HS-5 (cell line): ENCODE results near the gene PLSCR4.

Experiments used
- DNase-seq: peaks from one replicate; pipeline ENCODE4 v3.0.0-alpha.2; 2012; ENCODE audit warnings: low read depth

The PLSCR4 gene

DNA sequence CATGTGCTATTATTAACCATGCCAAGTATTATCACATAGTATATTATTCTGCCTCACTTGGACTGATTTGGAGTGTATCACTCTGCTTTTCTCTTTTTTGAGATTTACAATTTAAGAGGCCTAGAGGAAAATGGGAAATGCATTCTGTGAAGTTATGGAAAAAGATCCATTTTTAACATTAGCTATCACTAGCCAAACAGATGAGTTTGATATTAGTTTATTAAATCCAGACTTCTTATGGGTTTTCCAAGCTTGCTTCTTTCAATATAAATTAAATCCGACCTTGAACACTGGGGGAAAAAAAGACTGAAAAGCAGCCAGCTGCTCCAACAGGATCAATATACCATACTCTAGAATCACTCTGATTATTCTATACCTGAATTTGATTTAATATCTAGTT is 59.9 kb downstream of the PLSCR4 start:
- DNase-seq = no peak

DNA sequence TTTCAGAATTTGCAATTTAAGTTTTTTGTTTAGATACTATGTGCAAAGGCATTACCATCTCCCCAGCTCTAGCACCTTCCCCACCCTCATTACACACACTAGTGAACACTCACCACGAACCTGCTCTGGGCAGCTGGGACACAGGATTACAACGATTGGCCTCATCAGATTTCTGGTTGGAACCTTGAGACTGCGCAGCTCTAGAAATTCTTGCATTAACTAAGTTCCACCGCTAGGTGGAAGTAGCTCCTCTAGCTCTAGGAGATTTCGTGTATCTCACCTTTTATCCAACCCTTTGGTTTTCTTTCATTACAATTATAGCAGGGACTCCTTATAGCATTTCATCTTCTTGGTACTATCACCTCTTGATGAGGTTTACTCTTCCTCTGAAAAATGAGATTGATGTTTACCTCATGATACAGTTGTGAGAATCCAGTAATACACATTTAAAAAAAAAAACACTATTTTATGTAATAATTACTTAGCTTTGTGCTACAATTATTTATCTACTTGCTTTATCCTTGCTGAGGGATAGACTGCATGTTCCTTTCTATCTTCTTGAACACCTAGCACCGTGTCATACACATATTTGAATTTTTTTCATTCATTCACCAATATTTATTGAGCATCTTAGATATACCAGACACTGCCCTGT is 61.3 kb downstream of the PLSCR4 start:
- peak; percentile 49 for DNase-seq

DNA sequence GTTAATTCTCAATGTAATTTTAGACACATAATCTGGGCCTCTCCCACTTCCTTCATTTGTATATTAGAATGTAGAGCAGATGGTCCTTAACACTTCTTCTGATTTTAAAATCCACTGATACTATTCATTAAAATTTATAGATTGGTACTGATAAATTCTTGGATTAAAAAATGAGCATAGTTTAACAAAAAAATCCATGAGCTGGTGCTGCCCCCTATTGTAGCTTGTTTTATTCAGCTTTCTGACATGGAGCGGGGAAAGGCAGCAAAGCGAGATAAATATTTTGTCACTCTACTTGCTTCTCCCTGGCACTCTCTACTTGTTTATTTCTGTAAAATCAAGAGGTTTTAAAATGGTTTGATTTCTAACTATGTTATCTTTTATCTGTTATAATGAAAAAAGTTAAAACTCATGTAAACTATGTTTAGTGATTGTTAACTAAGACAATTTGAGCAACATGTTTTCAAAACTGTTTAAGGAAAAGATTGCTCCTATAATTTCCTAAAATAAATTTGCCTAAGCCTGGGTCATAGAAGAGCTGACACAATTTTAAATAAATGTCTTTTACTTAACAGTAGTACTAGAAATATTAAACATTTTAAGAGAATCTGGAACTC is 63.5 kb downstream of the PLSCR4 start:
- DNase-seq = peak; percentile 19

DNA sequence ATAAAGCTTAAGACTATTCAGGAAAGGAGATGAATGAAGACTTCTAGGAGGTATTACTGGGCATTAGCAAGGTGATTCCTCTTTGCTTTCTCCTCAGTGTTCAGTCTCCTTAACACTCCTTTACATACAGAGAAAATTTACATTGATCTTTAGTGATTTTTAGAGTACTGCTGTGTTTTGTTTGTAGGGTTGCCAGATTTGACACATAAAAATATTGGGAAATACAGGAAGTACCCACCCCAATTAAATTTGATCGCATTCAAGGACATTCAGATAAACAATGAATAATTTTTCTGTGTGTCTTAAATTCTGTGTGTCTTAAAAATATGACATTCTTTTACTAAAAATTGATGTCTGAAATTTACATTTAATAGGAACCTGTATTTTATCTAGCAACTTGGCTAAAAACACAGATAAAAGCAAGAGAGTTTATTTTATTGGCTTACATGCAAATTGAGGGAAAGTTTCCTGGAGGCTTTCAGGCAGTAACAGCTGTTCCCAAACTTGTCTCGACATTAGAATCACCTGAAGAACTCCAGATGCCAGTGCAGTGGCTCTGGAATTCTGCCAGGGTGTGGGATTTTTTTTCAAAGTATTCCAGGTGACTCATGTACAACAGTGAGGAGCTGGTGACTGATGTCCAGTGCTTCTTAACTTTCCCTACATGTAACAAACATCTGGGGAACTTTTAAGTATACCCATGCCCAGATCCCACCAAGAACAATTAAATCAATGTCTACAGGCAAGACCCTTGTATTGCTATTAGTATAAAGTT is 66.5 kb downstream of the PLSCR4 start:
- no peak for DNase-seq

DNA sequence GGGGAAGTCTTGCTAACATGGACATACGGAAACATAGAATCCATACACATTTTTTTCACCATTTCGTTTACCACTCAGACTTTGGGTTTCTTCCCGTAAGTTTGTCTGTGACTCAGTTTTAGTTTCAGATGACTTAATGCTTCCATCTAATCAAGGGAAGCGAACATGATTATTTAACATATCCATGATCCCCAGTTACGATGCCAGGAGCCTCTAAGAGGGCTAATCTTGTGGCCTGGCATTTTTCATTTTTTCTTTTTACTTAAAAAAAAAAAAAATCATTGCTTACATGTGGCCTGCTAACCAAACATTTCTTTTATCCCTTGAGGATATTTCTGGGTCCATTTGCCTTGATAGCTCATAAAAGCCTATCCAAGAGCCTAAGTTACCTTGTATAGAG is 69.7 kb downstream of the PLSCR4 start:
- no peak for DNase-seq

DNA sequence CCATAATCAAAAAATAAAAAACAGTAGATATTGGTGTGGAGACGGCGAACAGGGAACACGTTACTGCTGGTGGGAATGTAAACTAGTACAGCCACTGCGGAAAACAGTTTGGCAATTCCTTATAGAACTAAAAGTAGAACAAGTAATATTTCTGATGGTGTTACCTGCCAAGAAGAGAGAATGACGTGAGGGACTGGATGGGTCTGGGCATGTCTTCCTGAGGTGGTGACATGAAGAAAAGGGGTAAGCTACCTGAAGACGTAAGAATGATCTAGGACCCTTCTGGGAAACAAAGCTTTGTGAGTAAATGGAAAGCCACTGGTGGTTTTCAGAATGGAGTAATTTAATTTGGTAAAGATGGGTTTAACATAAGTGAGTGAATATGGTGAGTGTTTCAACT is 70.5 kb downstream of the PLSCR4 start:
- no peak for DNase-seq

DNA sequence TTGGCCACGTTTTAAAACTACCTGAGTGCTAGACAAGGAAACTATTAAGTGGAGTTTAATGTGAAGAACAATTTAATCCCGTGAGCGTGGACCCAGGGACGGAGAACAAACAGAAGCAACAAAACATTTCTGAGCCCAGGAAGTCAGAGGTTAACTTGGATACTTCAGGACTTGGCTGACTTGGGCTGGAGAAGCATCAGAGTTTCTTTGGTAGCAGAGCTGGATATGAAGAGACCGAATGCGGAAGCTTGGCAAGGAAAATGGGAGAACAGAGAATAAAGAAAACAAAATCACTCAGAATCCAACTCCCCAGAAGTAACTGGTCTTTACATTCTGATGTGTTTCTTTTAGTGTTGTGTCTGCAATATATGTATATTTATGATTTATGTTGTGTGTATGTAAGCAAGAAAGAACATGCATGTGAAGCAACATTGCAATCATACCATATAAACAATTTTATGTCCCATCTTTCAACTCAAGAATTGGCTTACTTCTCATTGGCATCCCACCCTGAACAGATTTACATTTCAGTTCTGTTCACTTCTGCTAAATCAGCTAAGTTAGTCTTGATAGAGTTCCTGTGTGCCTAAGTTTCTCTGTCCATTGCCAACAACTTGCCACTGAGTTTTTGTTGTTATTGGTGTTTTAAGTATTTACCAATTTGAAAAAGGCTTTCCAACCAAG is 72.8 kb downstream of the PLSCR4 start:
- DNase-seq = no peak

DNA sequence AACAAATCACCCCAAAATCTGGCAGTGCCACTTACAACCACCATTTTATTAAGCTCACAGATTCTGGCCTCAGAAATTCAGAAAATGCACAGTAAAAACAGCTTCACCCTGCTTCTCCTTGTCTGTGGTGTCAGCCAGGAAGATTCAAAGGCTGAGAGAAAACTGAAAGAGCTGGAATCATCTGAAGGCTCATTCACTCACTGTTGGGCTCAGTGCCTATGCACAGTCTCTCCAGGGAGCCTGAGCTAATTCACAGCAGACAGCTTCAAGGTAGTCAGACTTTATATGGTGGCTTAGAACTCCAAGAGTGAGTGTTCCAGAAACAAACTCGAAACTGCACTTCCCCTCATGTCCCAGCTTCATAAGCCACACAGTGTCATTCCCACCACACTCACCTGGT is 73.4 kb downstream of the PLSCR4 start:
- DNase-seq = no peak

DNA sequence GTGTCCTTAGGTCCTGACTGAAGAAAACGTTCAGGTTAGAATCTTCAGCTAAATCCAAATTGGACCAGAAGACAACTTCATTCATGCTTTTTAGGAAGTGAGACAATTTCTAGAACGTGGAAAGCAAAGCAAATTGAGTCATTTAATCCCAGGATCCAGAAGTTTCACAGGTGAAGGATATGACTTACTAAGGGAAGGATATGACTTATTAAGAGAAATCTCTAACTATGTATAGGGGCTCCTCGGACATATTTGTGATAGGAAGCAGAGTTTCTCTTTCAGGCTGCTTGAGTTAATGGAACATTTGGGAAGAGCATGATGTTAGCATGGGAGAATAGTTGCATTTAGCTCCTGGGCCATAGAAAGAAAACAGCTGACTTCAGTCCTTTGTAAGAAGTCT is 73.8 kb downstream of the PLSCR4 start:
- DNase-seq = no peak

DNA sequence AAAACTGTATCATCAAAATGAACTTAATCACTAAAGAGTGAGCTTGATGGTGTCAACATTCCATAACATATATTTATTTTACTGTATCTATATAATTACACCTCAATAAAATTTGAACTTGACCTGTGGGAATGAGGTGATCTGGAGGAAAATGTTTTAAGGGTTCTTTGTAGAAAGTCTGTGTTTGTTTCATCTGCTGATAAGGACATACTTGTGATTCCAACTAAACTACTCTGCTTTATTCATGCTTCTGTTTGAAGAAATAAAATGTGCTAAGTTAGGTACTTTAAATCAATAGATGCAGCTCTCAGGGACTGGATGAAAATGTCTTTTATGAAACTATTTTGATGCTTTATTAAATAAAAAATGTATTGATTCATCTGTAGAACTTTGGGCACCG is 78.3 kb downstream of the PLSCR4 start:
- DNase-seq = no peak

DNA sequence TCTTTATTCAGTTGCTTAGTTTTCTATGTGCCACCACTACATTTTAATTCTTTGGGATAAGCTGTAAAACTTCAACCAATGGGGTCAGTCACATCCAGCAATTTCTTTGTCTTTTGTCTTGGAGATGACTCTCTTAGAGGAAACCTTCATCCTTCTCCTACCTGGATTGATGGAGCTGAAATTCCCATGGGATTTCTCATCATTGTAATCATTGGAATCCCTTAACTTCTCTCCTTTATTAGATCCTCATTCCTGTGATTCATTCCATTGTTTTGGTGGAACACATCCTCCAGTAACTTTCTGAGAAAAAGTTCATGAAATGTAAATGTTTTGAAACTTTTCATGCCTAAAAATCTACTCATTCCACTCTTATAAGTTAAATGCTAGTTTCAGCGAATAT is 80.3 kb downstream of the PLSCR4 start:
- no peak for DNase-seq

DNA sequence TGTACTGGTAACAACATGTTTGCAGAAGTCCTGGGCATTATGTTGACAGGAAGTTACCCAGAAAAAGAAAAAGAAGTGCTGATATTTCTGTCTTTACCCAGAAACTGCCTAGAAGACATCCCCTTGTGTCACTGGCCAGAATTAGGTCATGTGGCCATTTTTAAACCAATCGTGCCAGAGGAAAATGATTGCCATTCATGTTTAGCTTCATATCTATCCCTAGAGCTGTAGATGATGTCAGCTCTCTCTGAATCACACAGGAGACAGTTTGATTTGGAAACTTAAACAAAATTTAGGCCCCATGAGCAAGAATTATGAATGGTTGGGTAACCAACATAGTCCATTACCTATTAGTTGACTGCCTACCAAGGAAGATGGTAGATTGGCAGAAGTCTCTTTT is 81.0 kb downstream of the PLSCR4 start:
- DNase-seq = no peak

DNA sequence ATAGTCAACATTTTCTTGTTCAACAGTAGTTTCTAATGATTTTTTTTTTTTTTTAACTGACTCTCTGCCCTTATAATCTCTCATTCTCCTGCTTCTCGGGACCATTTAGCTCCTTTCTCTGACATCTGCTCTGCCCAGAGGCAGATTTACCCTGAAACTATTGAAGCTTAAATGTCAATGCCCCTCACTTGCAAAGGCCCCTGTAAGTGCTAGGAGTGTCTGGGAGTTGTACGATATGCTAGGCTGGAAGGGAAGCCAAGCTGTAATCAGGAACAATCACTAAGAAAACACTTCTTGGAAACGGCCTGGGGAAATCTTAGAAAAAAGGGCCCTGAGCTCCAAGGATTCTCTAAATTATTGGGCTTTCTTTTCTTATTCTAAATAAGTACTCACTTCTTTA is 84.1 kb downstream of the PLSCR4 start:
- DNase-seq = no peak

DNA sequence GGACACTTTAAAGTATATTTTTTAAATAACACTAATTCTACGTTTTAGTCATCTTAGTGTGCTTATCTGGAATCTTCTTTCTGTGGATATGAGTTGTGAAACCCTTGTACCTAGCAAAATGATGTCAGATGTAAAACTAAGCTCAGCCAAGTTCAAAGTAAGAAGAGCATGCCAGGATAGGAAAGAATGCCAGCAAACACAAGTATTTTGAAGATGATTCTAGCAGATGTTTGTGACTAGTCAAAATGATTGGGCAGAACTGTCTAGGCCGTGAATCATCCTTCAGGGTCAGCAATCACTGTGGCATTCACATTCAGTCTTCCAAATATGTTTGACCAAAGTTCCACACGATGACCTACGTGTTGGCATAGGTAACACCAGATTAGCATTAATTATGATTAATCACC is 84.5 kb downstream of the PLSCR4 start:
- DNase-seq = peak; percentile 95

DNA sequence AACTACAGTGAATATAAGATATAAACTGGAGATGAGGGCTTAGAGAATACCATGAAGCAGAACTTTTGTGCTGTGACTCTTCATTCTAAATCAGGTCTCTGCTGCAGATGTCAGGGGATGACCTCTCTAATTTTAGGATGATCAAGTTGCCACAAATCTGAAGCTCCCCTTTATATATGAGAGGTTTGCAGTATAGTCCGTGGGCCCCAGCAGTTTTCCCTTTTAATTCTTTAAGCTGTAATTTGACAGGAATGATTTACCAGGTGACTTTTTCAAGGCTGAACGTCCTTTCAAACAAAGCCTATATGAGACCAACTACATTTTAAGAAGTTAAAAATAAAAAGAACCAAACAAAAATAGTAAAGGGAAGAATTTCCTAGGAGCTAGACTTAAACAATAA is 85.0 kb downstream of the PLSCR4 start:
- DNase-seq = no peak

DNA sequence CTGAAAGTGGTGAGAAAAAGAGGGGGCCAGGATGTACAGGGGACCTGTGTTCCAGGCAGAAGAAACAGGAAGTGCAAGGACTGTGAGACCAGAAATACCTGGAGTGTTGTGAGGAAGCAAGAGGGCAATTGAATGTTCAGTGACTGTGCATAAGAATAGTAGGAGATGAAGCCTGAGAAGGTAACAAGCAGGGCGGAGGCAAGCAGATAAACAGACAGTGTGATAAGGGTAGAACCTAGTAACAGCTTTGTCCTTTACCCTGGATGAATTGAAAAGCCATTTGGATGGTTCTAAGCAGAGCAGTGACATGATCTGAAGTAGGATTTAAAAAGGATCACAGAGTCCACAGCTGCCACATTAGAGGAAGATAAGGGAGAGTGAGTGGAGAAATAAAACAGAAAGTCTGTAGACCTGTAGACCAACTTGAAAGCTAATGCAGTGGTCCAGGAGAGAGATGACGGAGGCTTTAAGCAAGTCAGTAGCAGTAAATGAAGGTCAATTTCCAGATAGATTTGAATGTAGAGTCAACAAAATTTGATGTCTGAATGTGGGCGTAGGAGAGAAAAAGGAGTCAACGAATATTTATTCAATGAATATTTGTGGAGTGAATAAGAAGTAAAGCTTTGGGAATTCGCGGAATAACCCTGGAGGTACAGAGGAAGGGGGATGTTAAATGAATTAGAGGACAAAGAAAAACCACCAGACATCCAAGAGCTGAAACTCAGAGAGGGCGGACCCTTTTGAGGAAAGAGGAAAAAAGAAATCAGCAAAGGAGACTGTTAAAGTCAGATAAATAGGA is 85.7 kb downstream of the PLSCR4 start:
- DNase-seq = no peak

DNA sequence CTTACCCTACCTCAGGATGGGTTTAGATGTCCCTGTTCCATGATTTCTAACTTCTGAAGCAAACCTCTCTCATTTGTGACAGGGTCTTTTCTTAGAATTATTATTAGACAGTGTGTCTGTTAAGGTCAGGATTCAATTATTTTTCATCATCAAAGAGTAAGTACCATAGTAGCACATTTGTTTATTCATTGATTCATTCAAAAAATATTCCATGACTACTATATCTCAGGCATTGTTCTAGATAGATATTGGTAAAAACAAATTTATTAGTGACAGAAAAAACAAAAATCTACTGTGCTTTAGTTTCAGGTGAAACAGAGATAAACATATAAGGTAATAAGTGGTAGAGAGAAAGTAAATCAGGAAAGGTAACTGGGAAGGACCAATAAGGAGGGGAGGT is 86.4 kb downstream of the PLSCR4 start:
- DNase-seq = no peak

DNA sequence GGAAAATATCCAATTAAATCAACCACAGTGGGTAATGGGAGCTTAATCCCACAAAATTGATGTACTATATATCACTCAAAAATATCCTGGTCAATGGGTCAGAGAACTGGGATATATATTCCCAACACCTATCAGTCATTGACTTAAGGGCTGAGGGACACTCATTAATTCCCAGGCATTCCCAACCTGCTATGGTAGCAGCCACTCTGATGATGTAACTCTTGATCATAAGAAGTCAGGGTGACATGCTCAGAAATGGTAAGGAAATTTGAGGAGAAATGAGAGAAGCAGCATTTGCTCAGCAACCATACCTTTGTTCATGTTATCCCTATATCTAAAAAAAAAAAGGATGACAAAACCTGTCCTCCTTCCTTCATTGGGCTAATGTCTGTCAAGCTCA is 86.8 kb downstream of the PLSCR4 start:
- no peak for DNase-seq

DNA sequence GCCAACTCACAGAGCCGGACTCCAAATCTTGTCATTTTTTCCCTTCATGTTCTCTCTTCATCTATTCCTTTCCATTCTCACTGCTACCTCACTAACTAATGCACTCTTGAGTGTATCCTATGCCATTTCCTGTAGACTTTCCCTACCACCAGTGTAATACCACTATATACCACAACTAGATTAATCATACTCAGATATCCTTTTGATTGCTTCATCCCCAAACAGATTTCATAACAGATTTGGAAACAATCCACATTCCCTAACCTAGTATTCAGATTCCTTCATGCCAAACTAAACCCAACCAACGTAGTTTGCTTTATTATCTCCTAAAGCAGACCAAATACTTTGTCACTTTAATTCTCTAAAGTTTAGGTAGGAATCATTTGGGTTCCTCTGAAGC is 87.3 kb downstream of the PLSCR4 start:
- peak; percentile 98 for DNase-seq

DNA sequence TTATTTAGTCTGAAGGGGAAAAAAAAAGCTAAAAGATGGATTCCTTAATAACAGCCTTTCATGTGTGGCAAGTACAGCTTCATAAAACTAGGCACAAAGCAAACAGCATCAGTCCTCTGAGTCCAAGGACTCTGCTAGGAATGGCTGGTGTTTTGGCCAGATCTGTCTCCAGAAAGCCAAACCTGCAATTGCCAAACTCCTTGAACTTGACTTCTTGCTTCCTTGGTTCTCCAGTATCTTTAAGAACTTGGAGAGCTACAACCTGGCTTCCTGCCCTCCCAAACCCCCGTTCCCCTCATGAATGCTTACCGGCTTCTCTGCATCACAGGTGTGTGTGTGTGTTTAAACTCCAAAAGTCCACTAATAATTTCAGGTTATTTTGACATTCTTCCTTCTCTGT is 88.3 kb downstream of the PLSCR4 start:
- DNase-seq = no peak

DNA sequence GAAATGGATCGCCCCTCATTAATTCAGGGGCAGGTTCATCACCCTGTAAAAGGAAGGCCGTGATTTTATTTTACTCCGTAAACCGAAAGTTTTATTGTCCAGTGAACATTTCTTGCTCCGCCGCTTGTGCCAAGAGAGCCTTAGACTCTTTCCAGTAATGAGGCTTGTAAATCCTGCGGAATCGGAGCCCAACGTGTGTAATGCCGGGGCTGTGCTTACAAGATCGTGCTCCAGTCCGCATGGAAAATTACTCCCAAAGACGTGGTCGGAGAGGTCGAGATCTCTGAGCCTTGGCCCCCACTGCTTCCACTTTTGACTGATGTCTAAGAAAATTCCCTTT is 89.3 kb downstream of the PLSCR4 start:
- DNase-seq = no peak

DNA sequence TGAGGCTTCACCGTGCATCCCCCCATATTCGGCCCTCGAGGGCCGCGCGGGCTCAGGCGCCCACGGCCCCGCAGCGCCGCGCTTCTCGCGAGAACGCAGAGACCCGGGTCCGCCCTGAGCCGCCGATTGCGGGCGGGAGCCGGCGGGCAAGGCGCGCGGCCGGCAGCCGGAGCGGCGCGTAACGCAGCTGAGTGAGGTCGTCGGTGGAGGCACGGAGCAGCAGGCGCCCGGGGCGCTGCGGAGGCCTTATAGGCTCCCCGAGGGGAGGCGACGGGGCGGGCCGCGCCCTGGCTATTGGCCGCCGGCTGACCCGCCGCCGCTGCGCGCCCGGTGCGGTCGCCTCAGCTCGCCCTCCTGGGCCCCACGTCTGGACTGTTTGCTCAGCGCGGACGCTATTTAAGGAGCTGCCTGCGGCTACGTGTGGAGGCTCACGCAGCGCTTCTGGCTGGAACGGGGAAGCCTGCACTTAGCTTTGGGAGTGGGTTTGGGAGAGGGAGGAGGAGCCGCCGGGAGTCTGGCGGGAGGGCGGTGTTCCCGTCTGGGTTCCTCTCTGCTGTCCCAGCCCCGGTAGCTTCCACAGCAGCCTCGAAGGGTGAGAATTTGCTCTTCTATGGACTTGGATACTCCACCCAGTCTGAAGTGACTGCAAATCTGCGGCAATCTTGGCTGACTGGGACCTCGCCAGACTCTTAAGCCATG is 89.8 kb downstream of the PLSCR4 start, which contains the start of gene PLOD2:
Gene PLOD2, minus strand, starts transcription at position 221 of the 699 bp plus-strand sequence. Its CDS starts 195 bp downstream, at position 26.
- peak; percentile 88 for DNase-seq
